ENCODE data around the gene TNFRSF1A. TPM values are rescaled to one million over a fixed set of nuclear protein-coding genes. Genes with fewer than 3 reads are reported as not detected.
A peak's percentile ranks its signal among the peaks of the same experiment; 100 is the strongest.

TNFRSF1A gene
- total RNA-seq, 1 experiment from 2014 or later: 95.1 TPM

GRCh38 chr12:6288235-6288634 is 53.6 kb downstream of the TNFRSF1A start:
- Histone ChIP-seq H3F3A (ENCODE audit: low read length, unreplicated experiment) (peaks cover 4% of the 10 kb centered on the region), H4K20me1 (ENCODE audit: low read length) (no peaks in the 10 kb centered on the region), H3K4me3 (ENCODE audit: low read length) (no peak overlapping the region), H2AFZ (ENCODE audit: low read length) (no peak overlapping the region), H3K36me3 (ENCODE audit: low read depth, low read length) (no peaks in the 10 kb centered on the region), H3K9me2 (replicated peaks; ENCODE audit: low read length) (no peaks in the 10 kb centered on the region), H3K27ac (ENCODE audit: low read length) (no peak overlapping the region), H3K4me1 (ENCODE audit: insufficient read depth, low read length) (peaks cover 44% of the 10 kb centered on the region), H3K9ac (ENCODE audit: low read length) (no peak overlapping the region), H3K79me2 (ENCODE audit: low read length) (no peaks in the 10 kb centered on the region), H3K4me2 (ENCODE audit: low read length) (no peak overlapping the region), H3K27me3 (ENCODE audit: low read length) (no peaks in the 10 kb centered on the region), H3K9me3 (ENCODE audit: low read length) (no peaks in the 10 kb centered on the region)
- POLR2A ChIA-PET (ENCODE audit: unreplicated experiment): interaction anchor here (0.5 kb wide), 1 partner anchor 10 kb away, joined by 3 read pairs; no protein-coding TSS in a partner anchor
- peak; percentile 25 for DNase-seq
- intact Hi-C loops (cut with micrococcal nuclease): loop anchor here (5.0 kb wide), 2 partner anchors 34 to 301 kb away; no protein-coding TSS in a partner anchor
- TF ChIP-seq EZH2phosphoT487 (IDR thresholded peaks at IDR 0.05; ENCODE audit: borderline replicate concordance, low read length): no peak
- no peak for TF ChIP-seq CTCF (conservative IDR thresholded peaks at IDR 0.05; ENCODE audit: low read depth, low read length)
- TF ChIP-seq EZH2 (IDR thresholded peaks at IDR 0.05; ENCODE audit: low read length, unreplicated experiment): no peak
- CTCF ChIA-PET: no interaction called here
- no peak for ATAC-seq
- no TSS peak for BruUV-seq (replicated peaks)

GRCh38 chr12:6285532-6286306 is 56.2 kb downstream of the TNFRSF1A start:
- no peaks in the 10 kb centered on the region for H3K9me3 ChIP-seq (ENCODE audit: low read length)
- H2AFZ ChIP-seq (ENCODE audit: low read length): peak overlapping the region; percentile 71; the same call in 1 of the 2 replicates
- H3K4me3 ChIP-seq (ENCODE audit: low read length): peak overlapping the region; percentile 23; the same call in 1 of the 2 replicates
- H3K4me2 ChIP-seq (ENCODE audit: low read length): peak overlapping the region; percentile 79
- H3K79me2 ChIP-seq (ENCODE audit: low read length): no peaks in the 10 kb centered on the region
- DNase-seq (peak; percentile 77), ATAC-seq (peak; percentile 57)
- CTCF ChIA-PET: interaction anchor here (0.9 to 1.4 kb wide), 4 partner anchors 90 to 218 kb away, joined by 3 to 13 read pairs (median 4); no protein-coding TSS in a partner anchor
- POLR2A ChIA-PET (ENCODE audit: unreplicated experiment): interaction anchor here (0.5 to 1.1 kb wide), 7 partner anchors 7 to 242 kb away, joined by 3 to 9 read pairs (median 3); no protein-coding TSS in a partner anchor
- H3K4me1 ChIP-seq (ENCODE audit: insufficient read depth, low read length): peaks cover 43% of the 10 kb centered on the region
- TF ChIP-seq CTCF (conservative IDR thresholded peaks at IDR 0.05; ENCODE audit: low read depth, low read length) (no peak), EZH2phosphoT487 (IDR thresholded peaks at IDR 0.05; ENCODE audit: borderline replicate concordance, low read length) (no peak), EZH2 (IDR thresholded peaks at IDR 0.05; ENCODE audit: low read length, unreplicated experiment) (no peak)
- H4K20me1 ChIP-seq (ENCODE audit: low read length): no peaks in the 10 kb centered on the region
- BruUV-seq (replicated peaks): no TSS peak
- intact Hi-C loops (cut with micrococcal nuclease): loop anchor here (1.0 to 5.0 kb wide), 4 partner anchors 37 to 298 kb away; no protein-coding TSS in a partner anchor
- peak overlapping the region; percentile 96 for H3K27ac ChIP-seq (ENCODE audit: low read length)
- H3K36me3 ChIP-seq (ENCODE audit: low read depth, low read length): no peaks in the 10 kb centered on the region
- peaks cover 4% of the 10 kb centered on the region for H3F3A ChIP-seq (ENCODE audit: low read length, unreplicated experiment)
- no peaks in the 10 kb centered on the region for H3K9me2 ChIP-seq (replicated peaks; ENCODE audit: low read length)
- H3K9ac ChIP-seq (ENCODE audit: low read length): peak overlapping the region; percentile 71
- no peaks in the 10 kb centered on the region for H3K27me3 ChIP-seq (ENCODE audit: low read length)
